AG10803 (cell line): ENCODE results near the gene GIT1.

Source experiments
- DNase-seq: peaks from one replicate; pipeline ENCODE4 v3.0.0; 2010; ENCODE audit warnings: low read depth
- H3K4me3 ChIP-seq: 2 replicates; pipeline ENCODE4 v1.5.1; 2011; ENCODE audit warnings: mild to moderate bottlenecking, low read length, control low read depth
- TF ChIP-seq, protein P1 (sequence below): conservative IDR thresholded peaks from 2 replicates; pipeline ENCODE4 v1.5.1; 2011; ENCODE audit warnings: mild to moderate bottlenecking, low read length, control low read depth, inconsistent platforms

The GIT1 gene, protein sequence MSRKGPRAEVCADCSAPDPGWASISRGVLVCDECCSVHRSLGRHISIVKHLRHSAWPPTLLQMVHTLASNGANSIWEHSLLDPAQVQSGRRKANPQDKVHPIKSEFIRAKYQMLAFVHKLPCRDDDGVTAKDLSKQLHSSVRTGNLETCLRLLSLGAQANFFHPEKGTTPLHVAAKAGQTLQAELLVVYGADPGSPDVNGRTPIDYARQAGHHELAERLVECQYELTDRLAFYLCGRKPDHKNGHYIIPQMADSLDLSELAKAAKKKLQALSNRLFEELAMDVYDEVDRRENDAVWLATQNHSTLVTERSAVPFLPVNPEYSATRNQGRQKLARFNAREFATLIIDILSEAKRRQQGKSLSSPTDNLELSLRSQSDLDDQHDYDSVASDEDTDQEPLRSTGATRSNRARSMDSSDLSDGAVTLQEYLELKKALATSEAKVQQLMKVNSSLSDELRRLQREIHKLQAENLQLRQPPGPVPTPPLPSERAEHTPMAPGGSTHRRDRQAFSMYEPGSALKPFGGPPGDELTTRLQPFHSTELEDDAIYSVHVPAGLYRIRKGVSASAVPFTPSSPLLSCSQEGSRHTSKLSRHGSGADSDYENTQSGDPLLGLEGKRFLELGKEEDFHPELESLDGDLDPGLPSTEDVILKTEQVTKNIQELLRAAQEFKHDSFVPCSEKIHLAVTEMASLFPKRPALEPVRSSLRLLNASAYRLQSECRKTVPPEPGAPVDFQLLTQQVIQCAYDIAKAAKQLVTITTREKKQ

DNA sequence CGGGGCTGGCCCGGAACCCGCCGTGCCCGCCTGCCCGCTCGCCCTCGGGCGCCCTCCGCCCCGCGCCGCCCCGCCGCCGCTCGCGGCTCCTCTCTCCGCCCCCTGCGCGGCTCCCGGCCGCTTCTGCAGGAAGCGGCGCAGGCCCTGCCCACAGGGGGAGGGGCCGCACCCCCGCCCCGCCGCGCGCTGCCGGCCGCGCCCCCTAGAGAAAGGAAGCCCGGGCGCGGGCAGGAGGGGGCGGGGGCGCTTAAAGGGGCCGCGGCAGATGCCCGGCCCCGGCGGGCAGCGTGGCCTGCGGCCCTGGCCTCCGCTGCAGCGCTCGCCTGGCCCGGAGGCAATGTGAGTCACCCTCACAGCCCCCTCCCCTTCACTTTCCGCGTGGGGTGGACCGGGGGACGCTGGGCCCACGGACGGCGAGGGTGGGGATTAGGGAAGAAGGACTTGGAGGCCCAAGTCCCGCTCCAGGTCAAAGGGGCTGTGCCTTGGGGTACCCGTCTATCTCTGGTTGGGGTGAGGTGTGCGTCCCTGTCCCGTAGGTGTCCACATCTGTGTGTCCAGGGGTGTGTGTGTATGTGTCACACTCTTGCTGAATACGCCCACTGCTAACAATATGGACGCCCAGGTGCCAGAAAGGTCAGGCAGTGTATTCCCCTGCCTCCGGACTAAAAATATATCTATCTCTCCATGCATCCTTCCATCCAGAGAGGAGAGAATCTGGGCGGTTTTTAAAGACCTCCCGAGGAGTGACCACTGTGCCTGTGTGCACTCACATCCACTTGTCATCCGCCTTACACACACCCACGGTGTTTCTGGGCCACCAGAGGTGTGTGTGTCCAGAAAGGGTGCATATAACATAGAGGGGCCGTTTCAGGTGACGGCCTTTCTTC lies at the start of gene GIT1:
GIT1 (minus strand) TSS at position 125 of the 887 bp plus-strand sequence. CDS start 270 bp downstream, outside the sequence.
- peak; percentile 80 for DNase-seq
- peak within 1 kb of the TSS; percentile 83 for H3K4me3 ChIP-seq
- TF ChIP-seq, protein P1, sequence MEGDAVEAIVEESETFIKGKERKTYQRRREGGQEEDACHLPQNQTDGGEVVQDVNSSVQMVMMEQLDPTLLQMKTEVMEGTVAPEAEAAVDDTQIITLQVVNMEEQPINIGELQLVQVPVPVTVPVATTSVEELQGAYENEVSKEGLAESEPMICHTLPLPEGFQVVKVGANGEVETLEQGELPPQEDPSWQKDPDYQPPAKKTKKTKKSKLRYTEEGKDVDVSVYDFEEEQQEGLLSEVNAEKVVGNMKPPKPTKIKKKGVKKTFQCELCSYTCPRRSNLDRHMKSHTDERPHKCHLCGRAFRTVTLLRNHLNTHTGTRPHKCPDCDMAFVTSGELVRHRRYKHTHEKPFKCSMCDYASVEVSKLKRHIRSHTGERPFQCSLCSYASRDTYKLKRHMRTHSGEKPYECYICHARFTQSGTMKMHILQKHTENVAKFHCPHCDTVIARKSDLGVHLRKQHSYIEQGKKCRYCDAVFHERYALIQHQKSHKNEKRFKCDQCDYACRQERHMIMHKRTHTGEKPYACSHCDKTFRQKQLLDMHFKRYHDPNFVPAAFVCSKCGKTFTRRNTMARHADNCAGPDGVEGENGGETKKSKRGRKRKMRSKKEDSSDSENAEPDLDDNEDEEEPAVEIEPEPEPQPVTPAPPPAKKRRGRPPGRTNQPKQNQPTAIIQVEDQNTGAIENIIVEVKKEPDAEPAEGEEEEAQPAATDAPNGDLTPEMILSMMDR: no peak

DNA sequence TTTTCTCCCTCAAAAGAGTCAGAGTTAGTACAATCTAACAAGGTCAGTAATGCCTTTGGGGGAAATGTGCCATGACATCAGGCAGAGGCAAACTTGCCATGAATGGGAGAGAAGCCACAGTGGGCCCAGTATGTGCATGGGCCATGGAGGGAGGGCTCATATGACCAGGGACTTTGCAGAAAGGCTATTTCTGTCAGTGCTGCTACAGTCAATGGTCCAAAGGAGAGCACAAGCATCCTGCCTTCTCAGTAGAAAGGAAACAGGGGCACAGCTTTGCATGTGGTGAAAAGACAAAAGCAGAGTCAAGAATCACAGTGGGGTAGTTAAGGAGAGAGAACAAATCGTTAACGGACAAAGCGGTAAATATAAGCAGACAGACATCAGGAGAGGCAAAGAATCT lies 44.4 kb upstream of the GIT1 start:
- TF ChIP-seq, protein P1: no peak
- no peak overlapping the region for H3K4me3 ChIP-seq
- no peak for DNase-seq

DNA sequence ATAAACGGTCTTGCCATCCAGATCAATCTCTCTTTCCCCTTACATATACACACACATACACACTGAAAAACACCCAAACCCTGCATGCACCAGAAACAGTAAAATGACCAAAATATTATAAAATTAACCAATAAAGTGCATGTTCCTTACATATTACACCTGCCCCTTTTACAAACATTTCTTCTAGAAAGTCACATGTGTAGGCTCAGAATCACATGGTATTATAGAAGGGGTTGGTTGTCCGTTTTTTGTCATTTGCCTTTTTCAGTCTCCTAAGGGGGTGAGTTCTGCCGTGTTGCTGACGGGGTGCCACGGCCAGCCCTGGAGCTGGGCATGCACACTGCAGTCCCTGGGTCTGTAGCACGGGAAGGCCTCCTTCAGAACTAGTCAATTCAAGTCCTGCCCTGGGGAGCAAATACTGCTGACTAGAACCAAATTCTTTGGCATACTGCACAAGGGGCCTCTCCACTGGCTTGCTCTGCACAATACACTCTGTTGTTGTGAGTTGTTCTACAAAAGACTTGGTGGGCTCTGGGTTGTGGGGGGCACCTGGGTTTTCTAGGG lies 41.3 kb upstream of the GIT1 start:
- TF ChIP-seq, protein P1: no peak
- no peak overlapping the region for H3K4me3 ChIP-seq
- DNase-seq: no peak

DNA sequence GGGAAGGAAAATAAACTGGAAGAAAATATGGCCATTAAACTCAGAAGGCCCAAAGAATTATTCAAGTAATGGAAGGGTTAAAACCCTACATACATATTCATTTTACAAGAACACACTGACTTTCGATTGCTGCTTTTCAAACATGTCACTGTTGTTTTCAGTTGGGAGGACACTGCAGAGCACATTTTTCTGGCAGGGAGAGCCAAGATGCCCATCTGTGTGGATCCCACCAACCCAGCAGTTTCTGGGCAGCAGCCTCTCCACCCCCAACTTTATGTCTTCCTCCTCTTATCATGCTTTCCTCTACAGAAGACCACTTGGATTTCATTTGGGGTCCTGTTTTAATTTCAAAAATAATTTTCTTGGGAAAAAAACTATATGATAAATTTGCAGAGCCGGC lies 40.4 kb upstream of the GIT1 start:
- no peak overlapping the region for H3K4me3 ChIP-seq
- DNase-seq: no peak
- TF ChIP-seq, protein P1: no peak

DNA sequence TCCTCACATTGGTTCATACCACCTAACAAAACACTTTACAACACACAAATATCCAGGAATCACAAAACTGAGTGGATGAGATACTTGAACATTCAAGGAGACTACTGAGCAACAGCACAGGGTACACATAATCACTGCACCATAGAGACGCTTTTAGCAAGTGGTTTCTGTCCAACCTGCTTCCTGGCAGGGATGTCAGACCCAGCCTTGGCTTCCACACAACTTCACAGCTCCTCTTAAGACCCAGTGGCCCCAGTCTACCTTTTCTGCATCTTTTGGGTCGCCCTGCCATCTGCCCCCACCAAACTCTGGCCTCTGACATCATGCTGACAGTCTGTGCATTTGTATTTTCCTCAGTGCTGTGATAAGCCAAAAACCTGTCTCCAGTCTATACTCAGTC lies 39.2 kb upstream of the GIT1 start:
- DNase-seq: no peak
- H3K4me3 ChIP-seq: no peak overlapping the region
- TF ChIP-seq, protein P1: no peak

DNA sequence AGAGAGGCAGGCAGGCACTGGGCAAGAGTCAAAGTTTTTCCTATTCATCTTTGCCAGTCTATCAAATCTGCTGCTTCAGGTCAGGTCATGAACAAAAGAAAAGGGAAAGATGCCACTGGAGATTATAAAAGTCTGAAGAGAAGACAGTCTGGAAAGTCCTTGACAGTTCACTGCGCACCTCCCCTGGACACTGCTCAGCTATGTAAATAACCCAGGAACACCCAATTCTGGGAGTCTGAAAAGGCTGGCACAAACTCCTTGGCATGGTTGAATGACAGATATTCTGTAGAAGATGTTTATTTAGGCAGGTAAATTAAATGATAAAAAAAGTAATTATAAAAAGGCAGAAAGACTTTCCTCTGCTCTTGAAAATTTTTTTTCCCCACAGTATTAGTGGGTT lies 38.5 kb upstream of the GIT1 start:
- DNase-seq: no peak
- TF ChIP-seq, protein P1: no peak
- no peak overlapping the region for H3K4me3 ChIP-seq
